HL-60 (cell line): Measurements from ENCODE around the gene IRAK2.
"Not testable (repeated sequence)": the region's sequence is repeated elsewhere in the genome, so short reads cannot be mapped to it uniquely, and the experiment has no call there.

Source experiments
- DNase-seq, 2 experiments: peaks; one replicate each; pipeline ENCODE4 v3.0.0-alpha.2; 2010 to 2020; ENCODE audit warnings: low read depth in 1 of 2, low spot score in 1 of 2
- H3K27ac ChIP-seq: fragments of 250-450 bp; sonication (Bioruptor Pico); replicated peaks from 2 replicates; pipeline ENCODE4 v1.5.1; 2020; ENCODE audit warnings: mild to moderate bottlenecking, moderate library complexity
- H3K27me3 ChIP-seq: fragments of 250-450 bp; sonication (Bioruptor Pico); 2 replicates; pipeline ENCODE4 v1.5.1; 2021; ENCODE audit warnings: mild to moderate bottlenecking, moderate library complexity; ENCODE audit not compliant: insufficient read depth, poor library complexity, severe bottlenecking
- H3K4me3 ChIP-seq: replicated peaks from 2 replicates; pipeline ENCODE4 v1.5.1; 2011; ENCODE audit warnings: mild to moderate bottlenecking, control low read depth, low read length; ENCODE audit not compliant: insufficient read depth
- CTCF ChIP-seq: IDR thresholded peaks from one replicate; pipeline ENCODE4 v1.5.1; 2011; ENCODE audit warnings: low read length, control low read depth, inconsistent platforms; ENCODE audit not compliant: insufficient read depth
- GABPA ChIP-seq: IDR thresholded peaks from 2 replicates; pipeline ENCODE4 v1.6.1; 2012; ENCODE audit warnings: low read depth
- POLR2AphosphoS5 ChIP-seq: IDR thresholded peaks from 2 replicates; pipeline ENCODE4 v1.6.1; 2012; ENCODE audit warnings: low read depth
- REST ChIP-seq: IDR thresholded peaks from 2 replicates; pipeline ENCODE4 v1.6.1; 2012; ENCODE audit warnings: low read depth; ENCODE audit not compliant: insufficient replicate concordance
- SPI1 ChIP-seq: IDR thresholded peaks from 2 replicates; pipeline ENCODE4 v1.6.1; 2012; ENCODE audit warnings: low read depth, mild to moderate bottlenecking, borderline replicate concordance

Gene IRAK2

GRCh38 chr3:10173926-10174435, 9.3 kb downstream of the IRAK2 start:
- Histone ChIP-seq H3K27me3 (no peaks in the 10 kb centered on the region), H3K4me3 (no peak overlapping the region), H3K27ac (no peak overlapping the region)
- peak; percentile 50 to 58 for DNase-seq
- TF ChIP-seq SPI1, result no peak
- TF ChIP-seq CTCF, result no peak
- TF ChIP-seq POLR2AphosphoS5, result no peak; the same call in 1 of the 2 replicates
- TF ChIP-seq GABPA, result no peak
- TF ChIP-seq REST, result no peak

GRCh38 chr3:10175334-10175733, 10.6 kb downstream of the IRAK2 start:
- not testable (repeated sequence) for H3K27ac ChIP-seq, DNase-seq, H3K4me3 ChIP-seq, H3K27me3 ChIP-seq

GRCh38 chr3:10176150-10176549, 11.4 kb downstream of the IRAK2 start:
- DNase-seq, H3K4me3 ChIP-seq: not testable (repeated sequence)

GRCh38 chr3:10177737-10178136, 13.0 kb downstream of the IRAK2 start:
- Histone ChIP-seq H3K27me3 (no peaks in the 10 kb centered on the region), H3K27ac (no peak overlapping the region), H3K4me3 (no peak overlapping the region)
- DNase-seq, result no peak
- TF ChIP-seq REST (no peak), GABPA (no peak), SPI1 (no peak), POLR2AphosphoS5 (no peak), CTCF (no peak)

More at GRCh38 chr3:10176150-10176549, 11.4 kb downstream of the IRAK2 start:
- H3K27me3 ChIP-seq, H3K27ac ChIP-seq: not testable (repeated sequence)

GRCh38 chr3:10178892-10179291, 14.2 kb downstream of the IRAK2 start:
- Histone ChIP-seq H3K27ac (no peak overlapping the region), H3K4me3 (no peak overlapping the region), H3K27me3 (no peaks in the 10 kb centered on the region)
- DNase-seq, result no peak
- TF ChIP-seq REST, result no peak
